ENCODE data around the gene APEH.

Gene APEH

DNA sequence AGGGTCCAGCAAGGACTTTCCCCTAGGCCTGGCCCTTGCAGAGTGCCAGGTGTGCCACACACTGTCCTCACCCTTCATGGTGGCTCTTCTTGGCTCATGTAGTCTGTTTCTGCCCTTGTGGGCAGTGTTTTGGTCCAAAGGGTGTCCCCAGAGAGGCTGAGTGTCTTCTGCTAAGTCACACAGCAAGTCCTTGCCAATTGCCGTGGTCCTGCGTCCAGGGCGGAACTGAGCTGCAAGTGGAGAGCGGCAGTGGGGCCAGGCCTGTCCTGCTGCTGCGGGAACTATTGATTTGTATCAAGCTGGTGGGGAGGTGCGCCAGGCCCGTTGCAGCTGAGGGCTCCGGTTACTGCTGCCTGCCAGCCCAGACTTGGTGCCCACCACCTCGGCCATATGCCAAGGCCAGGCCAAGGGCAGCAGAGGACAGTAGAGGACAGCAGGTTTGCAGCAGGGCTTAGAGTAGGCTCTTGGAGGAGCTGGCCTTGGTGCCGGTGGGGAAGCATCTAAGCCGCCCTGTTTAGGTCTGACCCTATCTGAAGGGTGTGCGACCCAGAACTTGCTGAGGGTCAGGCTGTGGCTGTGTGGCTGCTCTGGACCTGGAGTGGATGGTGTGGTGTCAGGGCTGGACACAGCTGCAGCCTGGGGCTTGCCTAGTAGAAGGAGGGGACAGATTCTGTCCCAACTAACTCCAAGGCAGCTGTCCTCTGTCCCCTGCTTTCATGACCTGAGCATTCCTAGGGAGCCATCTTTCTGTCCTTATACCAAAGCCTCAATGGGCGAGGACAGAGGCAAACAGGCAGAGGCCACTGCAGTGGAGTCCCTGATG lies 40.8 kb downstream of the APEH start:
- H3K79me2 ChIP-seq (ENCODE audit: low read length): no peaks in the 10 kb centered on the region
- H4K20me1 ChIP-seq (ENCODE audit: insufficient read depth, low read length): no peaks in the 10 kb centered on the region
- no peak overlapping the region for H3K4me3 ChIP-seq (ENCODE audit: low read length)
- no peak for TF ChIP-seq EZH2phosphoT487 (IDR thresholded peaks at IDR 0.05; ENCODE audit: low read depth)
- TF ChIP-seq, protein P1, sequence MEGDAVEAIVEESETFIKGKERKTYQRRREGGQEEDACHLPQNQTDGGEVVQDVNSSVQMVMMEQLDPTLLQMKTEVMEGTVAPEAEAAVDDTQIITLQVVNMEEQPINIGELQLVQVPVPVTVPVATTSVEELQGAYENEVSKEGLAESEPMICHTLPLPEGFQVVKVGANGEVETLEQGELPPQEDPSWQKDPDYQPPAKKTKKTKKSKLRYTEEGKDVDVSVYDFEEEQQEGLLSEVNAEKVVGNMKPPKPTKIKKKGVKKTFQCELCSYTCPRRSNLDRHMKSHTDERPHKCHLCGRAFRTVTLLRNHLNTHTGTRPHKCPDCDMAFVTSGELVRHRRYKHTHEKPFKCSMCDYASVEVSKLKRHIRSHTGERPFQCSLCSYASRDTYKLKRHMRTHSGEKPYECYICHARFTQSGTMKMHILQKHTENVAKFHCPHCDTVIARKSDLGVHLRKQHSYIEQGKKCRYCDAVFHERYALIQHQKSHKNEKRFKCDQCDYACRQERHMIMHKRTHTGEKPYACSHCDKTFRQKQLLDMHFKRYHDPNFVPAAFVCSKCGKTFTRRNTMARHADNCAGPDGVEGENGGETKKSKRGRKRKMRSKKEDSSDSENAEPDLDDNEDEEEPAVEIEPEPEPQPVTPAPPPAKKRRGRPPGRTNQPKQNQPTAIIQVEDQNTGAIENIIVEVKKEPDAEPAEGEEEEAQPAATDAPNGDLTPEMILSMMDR (IDR thresholded peaks at IDR 0.05; ENCODE audit: low read depth, low read length): no peak
- no peak overlapping the region for H3K27ac ChIP-seq (ENCODE audit: low read length)
- H3K9ac ChIP-seq (ENCODE audit: low read length): no peak overlapping the region
- H3K9me3 ChIP-seq (ENCODE audit: insufficient read depth, low read length): no peaks in the 10 kb centered on the region
- H3K4me1 ChIP-seq (ENCODE audit: low read length): no peaks in the 10 kb centered on the region
- H3K27me3 ChIP-seq (ENCODE audit: low read depth, low read length): no peaks in the 10 kb centered on the region
- peaks cover 30% of the 10 kb centered on the region for H3K36me3 ChIP-seq (replicated peaks; ENCODE audit: low read depth, low read length)
- no peak overlapping the region for H3K4me2 ChIP-seq (ENCODE audit: low read length)
- H2AFZ ChIP-seq (ENCODE audit: low read depth, low read length): no peak overlapping the region

DNA sequence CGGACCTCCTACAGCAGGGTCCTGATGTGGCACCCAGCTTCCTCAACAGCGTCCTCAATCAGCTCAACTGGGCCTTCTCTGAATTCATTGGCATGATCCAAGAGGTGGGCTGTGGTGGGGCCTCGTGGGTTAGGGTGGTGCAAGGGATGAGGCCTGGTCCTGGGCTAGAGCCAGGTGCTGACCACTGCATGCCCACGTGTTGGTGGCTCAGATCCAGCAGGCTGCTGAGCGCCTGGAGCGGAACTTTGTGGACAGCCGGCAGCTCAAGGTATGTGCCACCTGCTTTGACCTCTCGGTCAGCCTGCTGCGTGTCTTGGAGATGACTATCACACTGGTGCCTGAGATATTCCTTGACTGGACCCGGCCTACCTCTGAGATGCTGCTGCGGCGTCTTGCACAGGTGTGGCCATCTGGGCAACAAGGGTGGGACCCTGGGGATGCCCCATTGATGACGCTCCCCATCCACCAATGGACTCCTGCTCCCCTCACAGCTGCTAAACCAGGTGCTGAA lies 41.5 kb downstream of the APEH start:
- H3K4me2 ChIP-seq (ENCODE audit: low read length): no peak overlapping the region
- H3K4me1 ChIP-seq (ENCODE audit: low read length): no peaks in the 10 kb centered on the region
- H3K36me3 ChIP-seq (replicated peaks; ENCODE audit: low read depth, low read length): peaks cover 32% of the 10 kb centered on the region
- no peak overlapping the region for H3K27ac ChIP-seq (ENCODE audit: low read length)
- H3K9me3 ChIP-seq (ENCODE audit: insufficient read depth, low read length): no peaks in the 10 kb centered on the region
- H3K27me3 ChIP-seq (ENCODE audit: low read depth, low read length): no peaks in the 10 kb centered on the region
- H3K79me2 ChIP-seq (ENCODE audit: low read length): no peaks in the 10 kb centered on the region
- no peak overlapping the region for H3K4me3 ChIP-seq (ENCODE audit: low read length)
- no peak overlapping the region for H3K9ac ChIP-seq (ENCODE audit: low read length)
- no peak overlapping the region for H2AFZ ChIP-seq (ENCODE audit: low read depth, low read length)
- no peaks in the 10 kb centered on the region for H4K20me1 ChIP-seq (ENCODE audit: insufficient read depth, low read length)
- TF ChIP-seq, protein P1 (IDR thresholded peaks at IDR 0.05; ENCODE audit: low read depth, low read length): no peak
- no peak for TF ChIP-seq EZH2phosphoT487 (IDR thresholded peaks at IDR 0.05; ENCODE audit: low read depth)

DNA sequence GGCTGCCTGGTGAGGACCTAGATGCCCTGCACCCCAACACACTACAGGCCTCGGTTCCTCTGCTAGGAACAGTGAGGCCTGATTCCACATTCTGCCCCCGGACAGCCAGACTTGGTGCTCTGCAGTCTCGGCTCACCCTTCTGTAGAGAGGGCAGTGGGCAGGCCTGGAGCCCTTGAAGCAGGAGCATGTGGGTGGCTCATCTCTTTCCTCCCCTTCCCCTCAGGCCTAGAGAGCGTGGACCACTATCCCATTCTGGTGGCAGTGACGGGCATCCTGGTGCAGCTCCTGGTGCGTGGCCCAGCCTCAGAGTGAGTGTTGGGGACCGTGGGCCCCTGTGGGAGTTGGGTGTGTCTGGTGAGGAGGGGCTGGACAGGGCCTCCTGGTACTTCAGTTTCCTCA lies 42.0 kb downstream of the APEH start:
- TF ChIP-seq EZH2phosphoT487 (IDR thresholded peaks at IDR 0.05; ENCODE audit: low read depth): no peak
- TF ChIP-seq, protein P1 (IDR thresholded peaks at IDR 0.05; ENCODE audit: low read depth, low read length): no peak
- Histone ChIP-seq H2AFZ (ENCODE audit: low read depth, low read length) (no peak overlapping the region), H4K20me1 (ENCODE audit: insufficient read depth, low read length) (no peaks in the 10 kb centered on the region), H3K4me1 (ENCODE audit: low read length) (no peaks in the 10 kb centered on the region), H3K36me3 (replicated peaks; ENCODE audit: low read depth, low read length) (peaks cover 37% of the 10 kb centered on the region), H3K4me3 (ENCODE audit: low read length) (no peak overlapping the region), H3K9ac (ENCODE audit: low read length) (no peak overlapping the region), H3K79me2 (ENCODE audit: low read length) (no peaks in the 10 kb centered on the region; the same call in 1 of the 2 replicates), H3K27ac (ENCODE audit: low read length) (no peak overlapping the region), H3K9me3 (ENCODE audit: insufficient read depth, low read length) (no peaks in the 10 kb centered on the region), H3K27me3 (ENCODE audit: low read depth, low read length) (no peaks in the 10 kb centered on the region), H3K4me2 (ENCODE audit: low read length) (no peak overlapping the region)

DNA sequence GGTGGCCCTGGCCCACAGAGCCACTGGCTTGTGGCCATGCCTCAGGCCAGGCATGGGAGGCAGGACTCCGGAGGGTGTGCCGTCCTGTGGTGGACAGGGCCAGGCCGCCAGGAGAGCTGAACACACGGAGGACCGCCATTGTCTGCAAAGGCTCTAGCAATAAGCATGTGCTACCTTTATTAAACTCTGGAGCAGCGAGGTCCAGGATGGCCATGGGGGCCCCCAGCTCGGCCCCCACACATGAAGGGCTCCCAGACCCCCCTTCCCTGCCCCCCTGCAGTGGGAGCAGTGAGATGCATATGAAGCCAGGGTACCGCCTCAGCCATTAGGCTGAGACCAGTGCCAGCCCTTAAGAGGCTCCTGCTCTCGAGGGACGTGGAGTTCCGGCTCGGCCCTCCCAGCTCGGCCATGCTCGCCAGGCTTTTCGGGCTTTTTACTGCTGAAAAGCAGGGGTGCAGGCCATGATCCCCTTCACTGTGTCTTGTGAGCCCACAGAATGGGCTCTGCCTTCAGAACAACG lies 42.6 kb downstream of the APEH start:
- Histone ChIP-seq H3K79me2 (ENCODE audit: low read length) (peaks cover 5% of the 10 kb centered on the region; the same call in 1 of the 2 replicates), H3K9me3 (ENCODE audit: insufficient read depth, low read length) (no peaks in the 10 kb centered on the region), H3K4me2 (ENCODE audit: low read length) (no peak overlapping the region), H3K9ac (ENCODE audit: low read length) (no peak overlapping the region), H3K27me3 (ENCODE audit: low read depth, low read length) (no peaks in the 10 kb centered on the region), H3K27ac (ENCODE audit: low read length) (no peak overlapping the region), H3K4me1 (ENCODE audit: low read length) (no peaks in the 10 kb centered on the region), H3K36me3 (replicated peaks; ENCODE audit: low read depth, low read length) (peaks cover 42% of the 10 kb centered on the region), H4K20me1 (ENCODE audit: insufficient read depth, low read length) (no peaks in the 10 kb centered on the region), H2AFZ (ENCODE audit: low read depth, low read length) (no peak overlapping the region), H3K4me3 (ENCODE audit: low read length) (no peak overlapping the region)
- TF ChIP-seq, protein P1 (IDR thresholded peaks at IDR 0.05; ENCODE audit: low read depth, low read length): no peak
- TF ChIP-seq EZH2phosphoT487 (IDR thresholded peaks at IDR 0.05; ENCODE audit: low read depth): no peak
